Left ventricle myocardium superior (tissue), 1 donor: Measurements from ENCODE around the gene PTPRN2. TPM values are rescaled to one million over a fixed set of nuclear protein-coding genes. Genes with fewer than 3 reads are reported as not detected.
"Not testable (repeated sequence)": the region's sequence is repeated elsewhere in the genome, so short reads cannot be mapped to it uniquely, and the experiment has no call there.

Experiments
- ATAC-seq: fragments of 200-7000 bp; cut with Tn5 transposase; one replicate; pipeline ENCODE4 v1.9.1; 2020; ENCODE audit warnings: mild to moderate bottlenecking, moderate library complexity
- DNase-seq: peaks from one replicate; pipeline ENCODE4 v3.0.0-alpha.2; 2020
- intact Hi-C: fragments of 100-400 bp; cut with micrococcal nuclease; formaldehyde crosslinking; loops from one replicate; pipeline ENCODE4 v1.11.0; 2022
- total RNA-seq: library from RNA; stranded (reverse); fragmentation: NEBNext Ultra II Directional; extraction: Animal tissue kit (Norgen Biotek cat#: 25700); gene quantifications from one replicate; pipeline ENCODE4 v1.2.1, GENCODE V29; 2021
- donor health status: DM: no; HTN: yes; CAD: no; lungs with severe emphysema.

The PTPRN2 gene
- total RNA-seq, 1 donor from 2014 or later = 1.3 TPM

DNA sequence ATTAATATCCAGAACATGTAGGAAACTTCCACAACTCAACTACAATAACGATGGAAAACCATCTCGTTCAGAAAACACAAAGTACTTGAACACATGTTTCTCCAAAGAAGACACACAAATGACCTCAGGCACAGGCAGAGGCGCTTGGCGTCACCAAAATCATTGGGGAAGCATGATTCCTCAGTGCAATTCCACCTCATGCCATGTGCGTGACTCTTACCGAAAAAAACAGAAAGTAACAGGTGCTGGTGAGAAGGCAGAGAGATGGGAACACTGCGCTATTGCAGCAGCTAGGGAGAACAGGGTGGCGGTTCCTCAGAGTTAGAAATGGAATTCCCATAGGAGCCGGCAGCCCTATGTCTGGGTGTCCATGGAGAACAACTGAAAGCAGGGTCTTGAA is 860.9 kb downstream of the PTPRN2 start:
- no peak for ATAC-seq
- no peak for DNase-seq
- intact Hi-C loops = no loop called here

DNA sequence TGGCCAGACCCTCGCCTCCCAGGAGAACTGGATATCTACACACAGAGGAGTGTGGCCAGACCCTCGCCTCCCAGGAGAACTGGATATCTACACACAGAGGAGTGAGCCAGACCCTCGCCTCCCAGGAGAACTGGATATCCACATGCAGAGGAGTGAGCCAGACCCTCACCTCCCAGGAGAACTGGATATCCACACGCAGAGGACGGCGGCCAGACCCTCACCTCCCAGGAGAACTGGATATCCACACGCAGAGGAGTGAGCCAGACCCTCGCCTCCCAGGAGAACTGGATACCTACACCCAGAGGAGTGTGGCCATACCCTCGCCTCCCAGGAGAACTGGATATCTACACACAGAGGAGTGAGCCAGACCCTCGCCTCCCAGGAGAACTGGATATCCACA is 862.3 kb downstream of the PTPRN2 start:
- intact Hi-C loops, DNase-seq, ATAC-seq: not testable (repeated sequence)

- no peak for ATAC-seq
- intact Hi-C loops = no loop called here
- no peak for DNase-seq
Observed at GRCh38 chr7:157723205-157723604, 864.4 kb downstream of the PTPRN2 start.

DNA sequence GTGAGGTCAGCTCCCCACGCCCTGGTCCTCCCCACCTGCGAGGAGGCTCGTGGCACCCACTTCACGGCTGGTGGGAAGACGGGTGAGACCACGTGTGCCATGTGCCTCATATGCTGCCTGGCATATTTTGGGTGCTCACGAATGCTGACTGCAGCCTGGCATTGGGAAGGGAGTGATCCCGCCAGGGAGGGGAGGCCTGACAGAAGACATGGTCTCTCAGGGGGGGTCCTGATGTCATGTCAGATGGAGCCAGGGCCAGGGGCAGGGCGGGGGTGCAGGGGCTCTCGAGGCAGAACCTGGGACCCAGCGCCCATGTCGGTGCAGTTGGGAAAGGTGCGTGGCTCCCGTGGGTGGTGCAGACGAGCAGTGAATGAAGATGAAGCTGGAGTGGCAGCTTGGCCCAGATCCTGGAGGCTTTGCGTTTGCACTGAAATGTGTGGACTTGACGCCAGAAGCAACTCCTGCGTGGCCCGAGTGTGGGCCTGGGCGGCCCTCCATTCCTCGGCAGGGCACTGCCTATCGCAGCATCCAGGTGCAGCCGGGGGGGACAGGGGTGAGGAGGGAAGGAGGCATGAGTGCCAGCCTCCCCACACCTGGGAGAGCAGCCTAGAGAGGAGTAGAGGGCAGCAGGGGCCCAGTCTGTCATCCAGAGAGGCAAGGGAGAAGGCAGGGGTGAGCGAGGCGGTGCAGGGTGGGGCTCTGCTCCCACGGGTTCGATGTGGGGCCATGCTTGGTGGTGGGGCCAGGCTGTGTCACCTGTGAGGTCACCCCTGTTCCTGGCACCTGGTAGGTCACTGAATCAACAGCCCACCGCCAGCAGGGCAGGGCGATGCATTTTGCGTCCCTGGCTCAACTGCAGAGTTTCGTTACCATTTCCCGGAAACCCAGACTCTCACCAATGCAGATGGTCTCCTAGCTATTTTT is 865.2 kb downstream of the PTPRN2 start:
- intact Hi-C loops = no loop called here
- no peak for DNase-seq

GRCh38 chr7:157721468-157722136 is 866.0 kb downstream of the PTPRN2 start:
- intact Hi-C loops = no loop called here
- no peak for ATAC-seq
- DNase-seq = no peak

More for the DNA sequence above, 865.2 kb downstream of the PTPRN2 start:
- ATAC-seq = no peak

GRCh38 chr7:157719705-157720655 is 867.6 kb downstream of the PTPRN2 start:
- ATAC-seq = no peak
- DNase-seq = no peak

GRCh38 chr7:157719008-157719682 is 868.5 kb downstream of the PTPRN2 start:
- no peak for DNase-seq
- intact Hi-C loops = no loop called here
- ATAC-seq = no peak

More at GRCh38 chr7:157719705-157720655, 867.6 kb downstream of the PTPRN2 start:
- intact Hi-C loops = no loop called here

DNA sequence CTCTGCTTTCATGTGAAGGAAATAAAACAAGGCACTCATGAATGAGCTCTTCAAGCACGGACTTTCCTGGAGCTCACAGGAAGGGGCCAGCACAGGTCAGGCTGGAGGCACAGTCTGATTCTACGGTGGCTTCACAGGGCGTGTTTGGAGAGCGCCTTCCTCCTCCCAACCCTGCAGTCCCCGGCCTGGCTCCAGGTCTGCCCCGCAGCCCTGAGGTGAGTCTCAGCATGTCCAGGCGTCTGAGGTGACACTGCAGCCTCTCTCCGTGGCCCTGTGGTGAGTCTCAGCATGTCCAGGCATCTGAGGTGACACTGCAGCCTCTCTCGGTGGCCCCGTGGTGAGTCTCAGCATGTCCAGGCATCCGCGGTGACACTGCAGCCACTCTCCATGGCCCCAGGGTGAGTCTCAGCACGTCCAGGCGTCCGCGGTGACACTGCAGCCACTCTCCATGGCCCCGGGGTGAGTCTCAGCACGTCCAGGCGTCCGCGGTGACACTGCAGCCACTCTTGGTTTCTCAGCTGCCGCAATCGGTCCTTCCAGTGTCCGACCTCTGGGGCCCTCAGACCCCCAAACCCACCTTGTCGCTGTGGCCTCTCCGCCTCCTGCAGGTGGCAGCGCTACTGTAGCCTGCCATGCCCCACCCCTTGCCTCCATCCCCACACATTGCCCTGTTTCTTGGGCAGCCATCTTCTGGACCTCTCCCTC is 869.2 kb downstream of the PTPRN2 start:
- no peak for ATAC-seq
- intact Hi-C loops = no loop called here
- DNase-seq = no peak

DNA sequence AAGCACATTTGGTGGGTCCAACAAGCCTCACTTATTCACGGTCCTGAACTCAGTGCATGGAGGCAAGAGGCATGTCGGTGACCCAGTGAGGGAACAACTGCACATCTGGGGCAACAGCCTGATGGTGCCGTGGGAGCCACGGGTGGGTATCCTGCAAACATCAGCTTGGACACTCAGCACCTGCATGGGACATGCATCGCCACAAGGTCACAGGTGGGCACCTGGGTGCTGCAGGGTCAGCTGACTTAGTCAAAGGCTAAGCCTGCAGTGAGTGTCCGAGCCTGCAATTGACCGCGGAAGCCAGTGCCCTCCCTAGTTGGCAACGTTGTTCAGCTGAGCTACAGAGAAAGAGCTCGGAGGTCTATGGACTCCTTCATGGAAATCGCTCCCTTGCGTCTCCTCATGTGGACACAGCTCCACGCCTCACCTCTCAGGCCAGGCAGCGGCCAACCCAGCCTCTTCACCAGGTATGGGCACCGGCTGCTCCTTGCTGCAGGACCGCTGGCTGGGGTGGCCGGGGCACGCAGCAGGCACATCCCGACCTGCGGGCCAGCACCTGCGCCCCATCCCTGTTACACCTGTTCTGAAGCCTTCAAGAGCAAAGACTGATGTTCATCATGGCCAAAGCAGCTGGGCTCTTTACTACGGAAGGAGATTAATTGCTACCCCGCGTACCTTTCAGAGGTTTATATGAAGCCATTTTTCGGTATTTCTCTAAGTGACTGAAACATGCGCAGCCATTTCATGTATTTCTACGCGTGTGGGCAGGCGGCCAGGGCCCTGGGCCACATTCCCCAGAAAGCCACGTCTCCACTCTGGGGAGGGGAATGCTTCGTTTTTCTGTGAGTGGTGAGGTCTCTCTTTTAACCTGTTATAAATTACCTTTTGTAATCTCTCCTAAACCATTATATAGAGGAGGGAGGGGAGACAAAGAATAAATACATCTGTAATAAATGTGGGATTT is 870.1 kb downstream of the PTPRN2 start:
- intact Hi-C loops = no loop called here
- ATAC-seq (no peak), DNase-seq (no peak)

- DNase-seq = no peak
Observed at GRCh38 chr7:157715938-157716280, 871.7 kb downstream of the PTPRN2 start.

GRCh38 chr7:157715071-157715937 is 872.3 kb downstream of the PTPRN2 start:
- no peak for DNase-seq
- intact Hi-C loops = no loop called here
- no peak for ATAC-seq

More at GRCh38 chr7:157715938-157716280, 871.7 kb downstream of the PTPRN2 start:
- intact Hi-C loops = no loop called here
- ATAC-seq = no peak

DNA sequence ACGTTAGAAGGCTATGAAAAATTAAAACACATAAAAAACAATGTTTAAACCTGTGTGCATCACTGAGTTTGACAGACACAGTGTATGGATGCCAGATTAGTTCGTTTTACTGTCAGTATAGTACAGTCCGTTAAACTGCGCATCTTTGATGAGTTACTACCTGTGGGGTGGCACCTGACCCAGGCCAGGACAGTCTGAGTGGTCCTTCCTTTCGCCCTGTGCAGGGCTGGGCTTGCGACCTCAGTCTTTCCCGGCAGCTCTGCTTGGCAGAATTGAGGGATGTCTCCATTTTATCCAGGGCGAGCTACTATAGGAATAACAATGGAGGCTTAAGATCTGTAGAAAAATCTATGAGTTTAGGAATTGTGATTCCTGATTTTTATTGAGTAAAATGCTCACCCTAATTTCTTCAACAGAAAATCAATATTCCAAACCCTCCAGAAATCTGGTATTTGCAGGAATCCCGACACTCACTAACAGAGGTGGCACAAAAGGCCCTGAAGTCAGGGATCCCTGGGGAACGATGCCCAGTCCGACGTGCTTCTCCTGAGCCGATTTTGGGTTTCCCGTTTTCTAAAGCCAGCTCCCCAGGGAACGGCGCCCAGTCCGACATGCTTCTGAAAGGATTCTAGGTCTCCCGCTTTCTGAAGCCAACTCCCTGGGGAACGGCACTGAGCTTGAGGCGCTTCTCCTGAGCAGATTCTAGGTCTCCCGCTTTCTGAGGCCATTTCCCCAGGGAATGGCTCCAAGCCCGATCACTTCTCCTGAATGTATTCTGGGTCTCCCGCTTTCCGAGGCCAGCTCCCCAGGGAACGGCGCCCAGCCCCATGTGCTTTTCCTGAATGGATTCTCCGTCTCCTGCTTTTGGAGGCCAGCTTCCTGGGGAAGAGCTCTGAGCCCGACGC is 873.2 kb downstream of the PTPRN2 start:
- intact Hi-C loops = no loop called here
- no peak for DNase-seq
- ATAC-seq = no peak

GRCh38 chr7:157713591-157713990 is 874.0 kb downstream of the PTPRN2 start:
- no peak for DNase-seq
- no peak for ATAC-seq
- intact Hi-C loops = no loop called here

DNA sequence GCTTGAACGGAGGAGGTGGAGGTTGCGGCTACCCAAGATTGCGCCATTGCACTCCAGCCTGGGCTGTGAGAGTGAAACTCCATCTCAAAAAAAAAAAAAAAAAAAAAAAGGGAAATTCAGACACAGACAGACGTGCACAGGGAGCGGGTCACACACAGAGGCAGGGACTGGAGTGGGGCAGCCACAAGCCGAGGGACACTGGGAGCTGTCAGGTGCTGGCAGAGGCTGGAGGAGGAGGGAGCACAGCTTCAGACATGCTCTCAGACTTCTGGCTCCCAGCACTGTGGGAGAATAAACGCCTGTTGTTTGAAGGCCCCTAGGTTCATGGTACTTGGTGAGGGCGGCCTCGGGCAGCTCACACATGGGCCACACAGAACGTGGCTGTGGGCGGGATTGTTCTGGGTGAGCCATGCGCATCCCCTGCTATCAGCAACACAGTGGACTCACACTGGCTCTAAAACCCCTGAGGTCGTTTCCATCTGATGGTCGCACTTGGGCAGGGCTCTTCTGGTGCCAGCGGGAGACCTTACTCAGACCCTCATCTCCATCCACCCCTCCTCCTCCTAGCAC is 874.9 kb downstream of the PTPRN2 start:
- ATAC-seq = no peak
- intact Hi-C loops = no loop called here
- no peak for DNase-seq

DNA sequence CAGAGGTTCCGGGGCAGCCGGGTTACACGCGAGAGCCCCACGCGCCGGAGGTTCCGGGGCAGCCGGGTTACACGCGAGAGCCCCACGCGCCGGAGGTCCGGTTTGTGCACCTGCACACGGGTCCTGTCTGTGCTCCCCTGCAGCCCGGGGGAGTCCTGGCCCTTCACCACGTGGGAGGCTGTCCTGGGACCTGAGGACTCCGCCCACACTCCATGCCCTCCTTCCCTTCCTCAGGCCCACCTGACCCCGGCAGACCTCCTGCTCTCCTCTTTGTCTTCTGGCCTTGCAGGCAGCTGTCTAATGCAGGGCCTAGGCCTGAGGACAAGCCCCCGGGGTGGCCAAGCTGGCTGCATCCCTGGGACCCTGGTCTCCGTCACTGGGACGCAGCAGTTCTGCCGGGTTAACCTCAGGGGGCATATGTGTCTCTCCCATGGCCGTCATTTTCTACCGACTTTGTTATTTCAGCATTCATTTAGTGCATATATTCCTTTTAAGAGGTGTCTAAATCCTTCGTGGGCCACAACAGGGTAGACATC is 876.2 kb downstream of the PTPRN2 start:
- DNase-seq = no peak
- intact Hi-C loops = no loop called here

More for the DNA sequence above, 876.2 kb downstream of the PTPRN2 start:
- ATAC-seq = no peak
